Measurements from ENCODE around the gene COX8A. TPM values are rescaled to one million over a fixed set of nuclear protein-coding genes. Genes with fewer than 3 reads are reported as not detected.

Gene COX8A
- total and polyA plus RNA-seq, 9 of the 15 experiments (the other 6 are each of a cell fraction or from before 2014, with no cell fraction given) = 274 to 1,206 (median 526) TPM

DNA sequence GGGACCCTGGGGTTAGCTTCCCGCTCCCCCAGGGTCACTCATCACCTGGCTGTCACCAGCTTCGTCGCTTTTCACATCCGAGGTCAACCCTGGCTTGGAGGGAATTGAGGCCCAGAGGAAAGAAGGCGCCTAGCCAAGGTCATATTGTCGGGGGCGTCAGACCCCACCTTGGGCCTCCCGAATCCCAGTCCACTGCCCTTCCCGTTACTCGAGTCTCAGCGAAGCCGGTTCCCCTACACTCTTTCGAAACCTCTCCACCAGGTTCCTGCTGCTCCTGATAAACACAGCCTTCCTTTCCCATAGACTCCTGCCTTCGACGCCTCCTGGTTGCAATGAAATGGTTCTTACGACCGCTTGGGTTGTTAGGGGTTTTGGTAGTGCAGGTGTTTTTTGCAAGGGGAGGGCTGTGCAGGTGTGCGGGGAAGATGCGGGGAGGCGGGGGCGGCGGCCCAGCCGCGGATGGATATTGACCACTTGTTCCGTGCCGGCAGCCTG, 35.0 kb upstream of the COX8A start (continued):
- TF ChIP-seq MGA (IDR thresholded peaks at IDR 0.05) (peak; percentile 35; the same call in 1 of the 2 replicates), STAG1 (CRISPR knock-in tag; IDR thresholded peaks at IDR 0.05; ENCODE audit: borderline replicate concordance) (0 out of 2 replicates have a peak, but pooled peaks have one; percentile 14), NR2C2 (CRISPR knock-in tag; IDR thresholded peaks at IDR 0.05) (no peak), NR2C2 (tag; IDR thresholded peaks at IDR 0.05) (peak; percentile 93), TCF7 (IDR thresholded peaks at IDR 0.05; ENCODE audit: borderline replicate concordance) (no peak), CEBPB (tag; IDR thresholded peaks at IDR 0.05) (peak; percentile 32; the same call in 1 of the 2 replicates), POLR3A (IDR thresholded peaks at IDR 0.05; ENCODE audit: borderline replicate concordance, extremely low read depth, insufficient read depth, insufficient read length) (no peak), NR3C1 (CRISPR knock-in tag; IDR thresholded peaks at IDR 0.05) (no peak), ZNF76 (CRISPR knock-in tag; IDR thresholded peaks at IDR 0.05; ENCODE audit: borderline replicate concordance) (no peak), NR4A1 (CRISPR knock-in tag; IDR thresholded peaks at IDR 0.05) (no peak), NR4A1 (tag; IDR thresholded peaks at IDR 0.05) (no peak), NCOA4 (IDR thresholded peaks at IDR 0.05; ENCODE audit: partially characterized antibody) (no peak), NR2C1 (IDR thresholded peaks at IDR 0.05) (peak; percentile 89), NR2C1 (tag; IDR thresholded peaks at IDR 0.05) (no peak)

Measured in K562 (cell line).